Stomach (tissue), 9 donors: ENCODE measurements around the gene CAMK1. TPM values are rescaled to one million over a fixed set of nuclear protein-coding genes. Genes with fewer than 3 reads are reported as not detected.

Source experiments
- DNase-seq, 2 donors: peaks; one replicate each; pipeline versions ENCODE4 v3.0.0 to v3.0.0-alpha.2; 2013 to 2019
- H3K27ac ChIP-seq, 5 donors: fragments of 200-600 bp in 4 of 5; sonication (generic) in 4 of 5; one replicate each; pipeline ENCODE4 v1.5.1; 2013 to 2019; ENCODE audit warnings: mild to moderate bottlenecking in 1 of 5, moderate library complexity in 1 of 5
- H3K27me3 ChIP-seq, 3 donors: fragments of 200-600 bp; sonication (generic); one replicate each; pipeline ENCODE4 v1.5.1; 2017 to 2019; ENCODE audit warnings: mixed run types in 1 of 3
- H3K36me3 ChIP-seq, 4 donors: fragments of 200-600 bp; sonication (generic); 1 replicate in 3 of 4; 2 replicates in 1 of 4; pipeline ENCODE4 v1.5.1; 2016 to 2019
- H3K4me1 ChIP-seq, 4 donors: fragments of 200-600 bp; sonication (generic); one replicate each; pipeline ENCODE4 v1.5.1; 2016 to 2019
- H3K4me3 ChIP-seq, 4 donors: fragments of 200-600 bp; sonication (generic) in 3 of 4; one replicate each; pipeline ENCODE4 v1.5.1; 2016 to 2019; ENCODE audit warnings: mild to moderate bottlenecking in 1 of 4
- H3K9me3 ChIP-seq, 4 donors: fragments of 200-600 bp; sonication (generic); one replicate each; pipeline ENCODE4 v1.5.1; 2016 to 2019
- EP300 ChIP-seq: sonication (generic); formaldehyde crosslinking; IDR thresholded peaks from one replicate; pipeline ENCODE4 v1.6.1; 2017; ENCODE audit warnings: antibody characterized with exemption
- POLR2A ChIP-seq, 4 donors: fragments of 450-650 bp; IDR thresholded peaks; one replicate each; pipeline ENCODE4 v1.6.1; 2016; ENCODE audit warnings: antibody characterized with exemption in 4 of 4, control low read depth in 2 of 4, mild to moderate bottlenecking in 1 of 4, moderate library complexity in 1 of 4
- POLR2AphosphoS5 ChIP-seq, 3 donors: sonication (generic); formaldehyde crosslinking; IDR thresholded peaks; one replicate each; pipeline ENCODE4 v1.6.1; 2016; ENCODE audit warnings: antibody characterized with exemption in 3 of 3
- WGBS, 5 donors: extraction: QIAGEN DNeasy Blood & Tissue Kit in 3 of 5; methylation state at CpG; one replicate each; pipeline versions ENCODE4 v1.1.5 to v1.1.7; 2013 to 2018; 5-methylcytosine and 5-hydroxymethylcytosine counted together
- intact Hi-C: fragments of 100-400 bp; cut with DNase I; formaldehyde crosslinking; loops from one replicate; pipeline ENCODE4 v1.15.1; 2023; ENCODE audit warnings: low total_unique reads
- polyA plus RNA-seq, 3 donors: library from polyadenylated mRNA; stranded (reverse); fragments of 200-250 nt; gene quantifications; one replicate each; pipeline ENCODE4 v1.2.3, GENCODE V29; 2013
- total RNA-seq, 5 donors: library from RNA; depleted of rRNA; stranded (reverse); fragments of >200 nt; gene quantifications; one replicate each; pipeline versions ENCODE4 v1.1.0 to v1.2.3, GENCODE V29; 2014 to 2016
- TF ChIP-seq, protein P1 (sequence below), 7 experiments: fragments of 450-650 bp in 4 of 7; fragments of 200-600 bp in 3 of 7; sonication (generic) in 3 of 7; IDR thresholded peaks; one replicate each; pipeline ENCODE4 v1.5.1; 2016 to 2019; ENCODE audit warnings: antibody characterized with exemption in 7 of 7, control low read depth in 2 of 7, mild to moderate bottlenecking in 1 of 7
- donor health status: healthy with polysubstance abuse.
- donor health status: Bipolar disorder and iron deficiency.
- donor health status: healthy.

CAMK1 gene
- total and polyA plus RNA-seq, 8 donors, result 14.3 to 61.1 (median 25.3) TPM

DNA sequence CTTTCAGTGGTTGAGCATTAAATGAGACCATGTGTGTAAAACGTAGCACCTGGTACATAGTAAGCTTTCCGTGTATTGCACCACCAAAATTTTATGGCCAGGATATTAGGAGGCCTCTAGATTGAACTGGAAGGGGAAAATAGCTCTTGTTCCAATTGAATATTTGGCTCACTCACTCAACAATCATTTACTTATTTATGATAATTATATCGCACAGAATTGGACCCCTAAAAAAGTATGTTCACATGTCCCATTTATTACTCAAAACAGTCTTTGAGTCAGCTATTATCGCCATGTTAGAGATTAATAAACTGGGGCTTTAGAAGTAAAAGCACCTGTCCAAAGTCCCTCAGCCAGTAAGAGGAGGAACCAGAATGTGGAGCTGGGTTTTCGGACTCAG is 35.2 kb upstream of the CAMK1 start:
- Histone ChIP-seq H3K36me3 (peaks cover 67 to 80% (median 72%) of the 10 kb centered on the region in 4 donors), H3K9me3 (no peaks in the 10 kb centered on the region), H3K27ac (no peak overlapping the region), H3K27me3 (no peaks in the 10 kb centered on the region), H3K4me3 (no peak overlapping the region), H3K4me1 (peaks cover 7 to 22% (median 11%) of the 10 kb centered on the region in 4 donors)
- WGBS, 5 donors, result 83 to 91% (median 89%) methylated on average over 5 of the region's 5 CpGs
- TF ChIP-seq POLR2AphosphoS5 (IDR thresholded peaks at IDR 0.05) (no peak), EP300 (no peak)
- DNase-seq, result no peak
- intact Hi-C loops, result no loop called here

DNA sequence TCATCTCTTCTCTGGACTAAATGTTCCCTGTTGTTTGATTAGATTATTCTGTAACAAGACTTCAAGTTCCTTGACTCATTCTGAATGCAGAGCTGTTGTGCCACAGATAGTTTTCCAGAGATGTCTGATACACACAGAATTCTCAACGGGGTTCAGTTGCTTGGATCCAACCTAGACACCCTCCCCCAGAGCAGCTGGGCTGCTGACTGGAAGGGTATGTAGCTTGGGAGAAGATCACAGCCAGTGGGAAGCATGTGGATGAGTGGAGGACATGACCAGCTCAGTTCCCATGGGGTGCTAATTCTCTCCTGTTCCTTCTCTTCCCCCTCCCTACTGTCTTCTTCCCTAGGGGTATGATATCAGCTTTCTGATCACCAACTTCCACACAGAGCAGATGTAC is 33.7 kb upstream of the CAMK1 start:
- WGBS, 5 donors, result 79 to 88% (median 79%) methylated on average over 1 of the region's 1 CpG
- Histone ChIP-seq H3K27me3 (no peaks in the 10 kb centered on the region), H3K9me3 (no peaks in the 10 kb centered on the region), H3K27ac (no peak overlapping the region), H3K4me3 (no peak overlapping the region), H3K4me1 (peaks cover 0 to 11% (median 2%) of the 10 kb centered on the region in 4 donors), H3K36me3 (peaks cover 79 to 95% (median 87%) of the 10 kb centered on the region in 4 donors)
- intact Hi-C loops, result no loop called here
- DNase-seq, result no peak
- TF ChIP-seq, protein P1, sequence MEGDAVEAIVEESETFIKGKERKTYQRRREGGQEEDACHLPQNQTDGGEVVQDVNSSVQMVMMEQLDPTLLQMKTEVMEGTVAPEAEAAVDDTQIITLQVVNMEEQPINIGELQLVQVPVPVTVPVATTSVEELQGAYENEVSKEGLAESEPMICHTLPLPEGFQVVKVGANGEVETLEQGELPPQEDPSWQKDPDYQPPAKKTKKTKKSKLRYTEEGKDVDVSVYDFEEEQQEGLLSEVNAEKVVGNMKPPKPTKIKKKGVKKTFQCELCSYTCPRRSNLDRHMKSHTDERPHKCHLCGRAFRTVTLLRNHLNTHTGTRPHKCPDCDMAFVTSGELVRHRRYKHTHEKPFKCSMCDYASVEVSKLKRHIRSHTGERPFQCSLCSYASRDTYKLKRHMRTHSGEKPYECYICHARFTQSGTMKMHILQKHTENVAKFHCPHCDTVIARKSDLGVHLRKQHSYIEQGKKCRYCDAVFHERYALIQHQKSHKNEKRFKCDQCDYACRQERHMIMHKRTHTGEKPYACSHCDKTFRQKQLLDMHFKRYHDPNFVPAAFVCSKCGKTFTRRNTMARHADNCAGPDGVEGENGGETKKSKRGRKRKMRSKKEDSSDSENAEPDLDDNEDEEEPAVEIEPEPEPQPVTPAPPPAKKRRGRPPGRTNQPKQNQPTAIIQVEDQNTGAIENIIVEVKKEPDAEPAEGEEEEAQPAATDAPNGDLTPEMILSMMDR (IDR thresholded peaks at IDR 0.05), result no peak
- TF ChIP-seq POLR2AphosphoS5 (IDR thresholded peaks at IDR 0.05), result no peak
- no peak for TF ChIP-seq POLR2A (IDR thresholded peaks at IDR 0.05)
- no peak for TF ChIP-seq EP300

DNA sequence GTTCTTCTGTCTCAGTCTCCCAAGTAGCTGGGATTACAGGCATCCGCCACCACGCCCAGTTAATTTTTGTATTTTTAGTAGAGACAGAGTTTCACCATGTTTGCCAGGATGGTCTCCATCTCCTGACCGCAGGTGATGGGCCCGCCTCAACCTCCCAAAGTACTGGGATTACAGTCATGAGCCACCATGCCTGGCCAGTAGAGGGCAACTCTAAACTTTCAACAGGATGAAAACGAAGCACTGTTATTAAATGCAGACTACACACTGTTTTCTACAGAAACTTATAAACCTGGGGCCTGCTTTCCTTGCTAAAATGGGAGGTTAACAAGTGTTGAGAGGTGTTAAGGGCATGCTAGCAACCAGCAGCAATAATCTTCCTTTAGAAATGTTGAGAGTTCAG is 30.8 kb upstream of the CAMK1 start:
- DNase-seq, result no peak
- Histone ChIP-seq H3K27ac (no peak overlapping the region), H3K4me3 (no peak overlapping the region), H3K36me3 (peaks cover 79 to 98% (median 94%) of the 10 kb centered on the region in 4 donors), H3K27me3 (no peaks in the 10 kb centered on the region), H3K9me3 (no peaks in the 10 kb centered on the region), H3K4me1 (peaks cover 0 to 22% (median 9%) of the 10 kb centered on the region in 4 donors)
- 80 to 88% (median 84%) methylated on average over 5 of the region's 5 CpGs for WGBS, 5 donors
- no peak for TF ChIP-seq POLR2A (IDR thresholded peaks at IDR 0.05)
- TF ChIP-seq EP300, result no peak
- TF ChIP-seq, protein P1 (IDR thresholded peaks at IDR 0.05), result no peak
- intact Hi-C loops, result no loop called here

DNA sequence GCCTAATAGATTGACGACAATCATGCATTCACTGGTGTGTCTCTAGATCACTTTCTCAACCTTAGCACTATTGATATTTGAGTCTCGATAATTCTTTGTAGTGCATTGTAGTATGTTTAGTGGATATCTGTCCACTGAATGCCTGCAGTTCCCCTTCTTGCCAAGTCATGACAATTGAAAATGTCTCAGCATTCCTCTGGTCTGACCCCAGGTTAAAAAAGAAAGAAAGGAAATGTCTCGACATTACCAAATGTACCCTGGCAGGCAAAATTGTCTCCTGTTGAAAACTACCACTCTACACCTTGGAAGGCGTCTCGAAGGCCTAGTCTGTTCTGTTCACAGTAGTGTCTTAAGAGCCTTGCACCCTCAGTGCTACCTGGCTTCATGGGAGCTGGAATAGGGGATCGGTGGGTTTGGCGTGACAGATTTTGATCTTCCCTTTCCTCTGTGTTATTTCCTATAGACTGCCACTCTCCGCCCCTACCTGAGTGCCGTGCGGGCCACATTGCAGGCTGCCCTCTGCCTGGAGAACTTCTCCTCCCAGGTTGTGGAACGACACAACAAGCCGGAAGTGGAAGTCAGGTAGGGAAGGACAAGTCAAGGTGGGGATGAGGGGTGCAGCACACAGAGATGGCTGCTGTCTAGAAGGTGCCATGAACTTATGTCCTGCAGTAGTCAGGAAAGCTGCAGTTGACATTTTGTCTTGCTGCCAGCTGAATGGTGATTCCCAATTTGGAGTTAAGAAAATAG is 27.6 kb upstream of the CAMK1 start:
- no peak overlapping the region for H3K27ac ChIP-seq
- no peaks in the 10 kb centered on the region for H3K27me3 ChIP-seq
- 91 to 93% (median 92%) methylated on average over 12 of the region's 12 CpGs for WGBS, 5 donors
- H3K9me3 ChIP-seq, result no peaks in the 10 kb centered on the region
- H3K4me1 ChIP-seq, result peaks cover 10 to 45% (median 30%) of the 10 kb centered on the region in 4 donors
- H3K36me3 ChIP-seq, result peaks cover 49 to 78% (median 69%) of the 10 kb centered on the region in 4 donors
- no peak for TF ChIP-seq POLR2AphosphoS5 (IDR thresholded peaks at IDR 0.05)
- no peak for TF ChIP-seq EP300
- TF ChIP-seq POLR2A (IDR thresholded peaks at IDR 0.05), result no peak
- TF ChIP-seq, protein P1 (IDR thresholded peaks at IDR 0.05), result no peak
- no peak for DNase-seq
- no peak overlapping the region for H3K4me3 ChIP-seq
- intact Hi-C loops, result no loop called here

DNA sequence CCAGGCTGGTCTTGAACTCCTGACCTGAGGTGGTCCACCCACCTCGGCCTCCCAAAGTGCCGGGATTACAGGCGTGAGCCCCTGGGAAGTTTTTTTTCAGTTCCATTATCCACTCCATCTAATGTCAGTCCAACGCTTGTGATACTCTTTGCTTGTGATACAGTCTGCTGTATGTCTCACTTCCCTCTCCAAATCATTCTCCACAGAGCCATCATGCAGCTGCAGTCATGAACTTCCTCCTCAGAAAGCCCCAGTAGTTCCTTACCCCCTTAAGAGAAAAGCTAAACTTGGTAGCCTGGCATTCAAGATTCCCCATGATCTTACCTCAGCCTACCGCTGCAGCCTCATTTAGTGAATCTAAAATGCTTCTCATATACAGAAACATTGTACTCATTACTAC is 25.5 kb upstream of the CAMK1 start:
- Histone ChIP-seq H3K36me3 (peaks cover 28 to 63% (median 57%) of the 10 kb centered on the region in 4 donors), H3K4me3 (no peak overlapping the region), H3K27me3 (no peaks in the 10 kb centered on the region), H3K4me1 (peaks cover 18 to 63% (median 47%) of the 10 kb centered on the region in 4 donors), H3K27ac (no peak overlapping the region), H3K9me3 (no peaks in the 10 kb centered on the region)
- no peak for DNase-seq
- intact Hi-C loops, result no loop called here
- 78 to 90% (median 87%) methylated on average over 5 of the region's 5 CpGs for WGBS, 5 donors
- TF ChIP-seq POLR2AphosphoS5 (IDR thresholded peaks at IDR 0.05) (no peak), EP300 (no peak), POLR2A (IDR thresholded peaks at IDR 0.05) (no peak)
- TF ChIP-seq, protein P1 (IDR thresholded peaks at IDR 0.05), result no peak
